Retinal pigment epithelial cell (primary cell): Measurements from ENCODE around the gene LRRC70.

Source experiments
- DNase-seq: peaks from one replicate; pipeline ENCODE4 v3.0.0-alpha.2; 2010; ENCODE audit warnings: low read depth
- H3K4me3 ChIP-seq: 2 replicates; pipeline ENCODE4 v1.5.1; 2011; ENCODE audit warnings: mild to moderate bottlenecking, low read length, control low read depth, moderate library complexity
- CTCF ChIP-seq: conservative IDR thresholded peaks from 2 replicates; pipeline ENCODE4 v1.5.1; 2011; ENCODE audit warnings: low read depth, low read length, control low read depth, inconsistent platforms

Gene LRRC70

DNA sequence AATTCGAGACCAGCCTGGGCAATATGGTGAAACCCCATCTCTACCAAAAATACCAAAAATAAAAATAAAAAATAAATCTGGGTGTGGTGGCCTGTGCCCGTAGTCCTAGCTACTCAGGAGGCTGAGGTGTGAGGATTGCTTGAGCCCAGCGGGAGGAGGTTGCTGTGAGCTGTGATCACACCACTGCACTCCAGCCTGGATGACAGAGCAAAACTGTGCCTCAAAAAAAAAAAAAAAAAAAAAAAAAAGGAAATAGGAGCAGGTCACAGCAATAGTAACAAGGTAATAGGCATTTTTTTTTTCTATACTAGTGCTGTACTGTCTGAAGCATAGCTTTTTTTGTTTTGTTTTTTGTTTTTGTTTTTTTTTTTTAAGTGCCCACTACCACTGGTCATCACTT lies 5.8 kb downstream of the LRRC70 start:
- no peak for DNase-seq
- TF ChIP-seq CTCF, result no peak
- H3K4me3 ChIP-seq, result no peak overlapping the region

DNA sequence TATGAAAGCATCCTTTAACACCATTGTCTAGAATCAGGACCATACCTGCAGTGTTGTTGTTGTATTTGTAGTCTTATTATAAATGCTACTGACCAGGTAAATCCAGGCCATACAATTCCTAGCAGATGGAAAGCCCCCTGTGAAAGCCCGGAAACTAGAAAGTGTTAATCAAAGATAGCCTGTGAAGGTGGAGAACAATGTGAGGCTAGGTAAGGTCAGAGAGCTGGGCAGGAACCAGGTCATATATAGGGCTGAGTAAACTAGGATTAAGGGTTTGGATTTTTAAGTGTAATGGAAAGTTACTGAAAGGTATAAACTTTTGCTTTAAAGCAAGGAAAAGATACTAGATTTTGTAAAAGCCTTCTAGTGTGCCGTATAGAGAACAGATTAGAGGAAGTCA lies 6.7 kb downstream of the LRRC70 start:
- no peak for DNase-seq
- no peak for TF ChIP-seq CTCF
- no peak overlapping the region for H3K4me3 ChIP-seq

DNA sequence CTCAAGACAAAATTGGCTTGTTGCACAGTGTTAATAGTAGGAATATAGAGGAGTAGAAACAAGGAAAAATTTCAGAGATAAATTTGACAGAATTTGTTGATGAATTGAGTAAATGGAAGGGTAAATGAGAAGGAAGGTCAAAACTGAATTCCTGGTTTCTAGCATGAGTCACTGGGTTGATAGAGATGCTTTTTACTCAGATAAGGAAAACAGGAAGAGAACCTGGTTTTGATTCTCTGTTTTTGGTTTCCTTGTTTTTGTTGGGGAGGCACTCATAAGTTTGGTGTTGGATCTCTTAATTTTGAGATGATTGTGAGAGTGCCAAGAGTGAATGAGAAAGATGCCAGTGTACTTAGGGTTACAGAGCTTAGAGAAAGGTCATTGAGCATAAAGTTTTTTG lies 7.1 kb downstream of the LRRC70 start:
- no peak overlapping the region for H3K4me3 ChIP-seq
- TF ChIP-seq CTCF, result no peak
- DNase-seq, result no peak

DNA sequence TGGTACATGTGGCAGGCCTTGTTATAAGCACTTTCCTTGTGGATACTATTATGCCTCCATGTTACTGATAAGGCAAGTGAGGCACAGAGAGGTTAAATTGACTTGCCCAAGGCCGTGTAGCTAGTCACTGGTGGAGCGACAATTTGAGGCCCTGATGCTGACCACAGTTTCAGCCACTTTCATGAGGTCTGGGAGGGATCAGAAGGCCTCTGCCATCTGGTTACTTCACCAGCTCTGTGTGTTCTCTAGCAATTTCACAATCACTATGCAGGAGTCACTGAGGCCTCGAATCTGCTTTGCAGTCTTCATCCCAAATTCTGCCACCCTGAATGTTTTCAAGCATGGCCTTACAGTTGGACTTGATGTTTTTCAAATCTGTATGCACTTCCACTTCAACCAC lies 9.1 kb downstream of the LRRC70 start:
- DNase-seq, result no peak
- no peak overlapping the region for H3K4me3 ChIP-seq
- TF ChIP-seq CTCF, result no peak

DNA sequence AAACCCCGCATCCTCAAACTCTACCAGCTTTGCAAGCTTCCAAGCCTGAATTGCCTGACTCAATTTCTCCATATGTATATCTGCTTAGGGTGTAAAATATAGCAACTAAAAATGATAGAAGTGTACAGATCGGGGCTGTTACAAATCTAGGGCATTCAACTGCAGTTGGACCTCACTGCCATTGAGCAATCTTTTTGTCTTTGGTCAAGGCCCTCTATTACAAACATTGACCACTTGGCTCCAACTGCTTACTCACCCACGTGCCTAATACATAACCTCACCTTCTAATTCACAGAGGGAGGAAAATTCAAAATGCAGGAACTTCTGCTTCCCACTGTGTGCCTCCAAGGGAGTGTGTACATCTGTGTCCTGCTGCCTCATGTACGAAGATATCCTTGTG lies 10.0 kb downstream of the LRRC70 start:
- no peak overlapping the region for H3K4me3 ChIP-seq
- DNase-seq, result no peak
- no peak for TF ChIP-seq CTCF

- DNase-seq, result no peak
- H3K4me3 ChIP-seq, result no peak overlapping the region
- TF ChIP-seq CTCF, result no peak
These were observed 10.9 kb downstream of the LRRC70 start for GRCh38 chr5:62589504-62589903.

GRCh38 chr5:62590387-62590786 lies 11.8 kb downstream of the LRRC70 start:
- H3K4me3 ChIP-seq, result no peak overlapping the region
- DNase-seq, result no peak
- no peak for TF ChIP-seq CTCF
